Keratinocyte (primary cell): ENCODE results near the gene ITFG1. TPM values are rescaled to one million over a fixed set of nuclear protein-coding genes. Genes with fewer than 3 reads are reported as not detected.

Experiments used
- DNase-seq: peaks from one replicate; pipeline ENCODE4 v3.0.0-alpha.2; 2011; ENCODE audit warnings: low read depth, missing footprints, low spot score
- FAIRE-seq: peaks from 2 replicates; lab custom pipeline; 2011; peaks lifted over from hg19 to GRCh38; lab: Jason Lieb, UNC
- H2AFZ ChIP-seq: 2 replicates; pipeline ENCODE4 v1.6.0; 2012; ENCODE audit warnings: low read length, control low read depth, inconsistent platforms; ENCODE audit not compliant: control insufficient read depth
- H3K27ac ChIP-seq: 2 replicates; pipeline ENCODE4 v1.5.1; 2011; ENCODE audit warnings: low read length; ENCODE audit not compliant: control insufficient read depth, insufficient read depth
- H3K27me3 ChIP-seq: 3 replicates; pipeline ENCODE4 v1.6.0; 2011; ENCODE audit warnings: low read length; ENCODE audit not compliant: control insufficient read depth, insufficient read depth; ENCODE audit errors: extremely low read depth
- H3K36me3 ChIP-seq, 2 experiments: 2 replicates in 1 of 2; 3 replicates in 1 of 2; pipeline ENCODE4 v1.5.1; 2011; ENCODE audit warnings: low read length in 2 of 2, mild to moderate bottlenecking in 1 of 2; ENCODE audit not compliant: control insufficient read depth in 2 of 2, insufficient read depth in 2 of 2; ENCODE audit errors: extremely low read depth in 1 of 2
- H3K4me1 ChIP-seq: 3 replicates; pipeline ENCODE4 v1.5.1; 2011; ENCODE audit warnings: low read length; ENCODE audit not compliant: control insufficient read depth, insufficient read depth; ENCODE audit errors: extremely low read depth
- H3K4me2 ChIP-seq: 3 replicates; pipeline ENCODE4 v1.6.0; 2011; ENCODE audit warnings: low read depth, low read length; ENCODE audit not compliant: control insufficient read depth, insufficient read depth; ENCODE audit errors: extremely low read depth
- H3K4me3 ChIP-seq, 3 experiments: fragments of 200-600 bp in 1 of 3; sonication (generic) in 1 of 3; 2 replicates in 2 of 3; 3 replicates in 1 of 3; pipeline ENCODE4 v1.5.1; 2011 to 2016; ENCODE audit warnings: low read length in 3 of 3, mild to moderate bottlenecking in 3 of 3, control low read depth in 2 of 3, inconsistent platforms in 1 of 3, low read depth in 1 of 3, mixed read lengths in 1 of 3, mixed run types in 1 of 3, moderate library complexity in 1 of 3; ENCODE audit not compliant: control insufficient read depth in 2 of 3, insufficient read depth in 2 of 3; ENCODE audit errors: extremely low read depth in 1 of 3
- H3K79me2 ChIP-seq: 2 replicates; pipeline ENCODE4 v1.6.0; 2012; ENCODE audit warnings: low read length; ENCODE audit not compliant: control insufficient read depth, insufficient read depth
- H3K9ac ChIP-seq: 3 replicates; pipeline ENCODE4 v1.6.0; 2011; ENCODE audit warnings: low read length; ENCODE audit not compliant: control insufficient read depth, insufficient read depth; ENCODE audit errors: extremely low read depth
- H3K9me1 ChIP-seq: 3 replicates; pipeline ENCODE4 v1.6.0; 2011; ENCODE audit warnings: low read length; ENCODE audit not compliant: control insufficient read depth, insufficient read depth; ENCODE audit errors: extremely low read depth
- H3K9me3 ChIP-seq: 2 replicates; pipeline ENCODE4 v1.5.1; 2012; ENCODE audit warnings: low read depth, low read length; ENCODE audit not compliant: control insufficient read depth
- H4K20me1 ChIP-seq: 3 replicates; pipeline ENCODE4 v1.6.0; 2011; ENCODE audit warnings: low read length; ENCODE audit not compliant: control insufficient read depth, insufficient read depth; ENCODE audit errors: extremely low read depth
- CTCF ChIP-seq, 3 experiments: IDR thresholded peaks in 1 of 3; conservative IDR thresholded peaks in 1 of 3; optimal IDR thresholded peaks in 1 of 3; 2 replicates in 2 of 3; 3 replicates in 1 of 3; pipeline versions ENCODE3 to v1.5.1; 2011; ENCODE audit warnings: low read length in 3 of 3, mild to moderate bottlenecking in 3 of 3, moderate library complexity in 2 of 3, control low read depth in 1 of 3, inconsistent platforms in 1 of 3; ENCODE audit not compliant: insufficient read depth in 2 of 3; ENCODE audit errors: extremely low read depth in 1 of 3
- EZH2 ChIP-seq: IDR thresholded peaks from one replicate; pipeline ENCODE4 v1.6.1; 2012; ENCODE audit warnings: inconsistent platforms, mild to moderate bottlenecking, low read length, moderate library complexity
- dilution Hi-C: fragments of 300-500 bp; cut with MboI; formaldehyde crosslinking; loops from one replicate; pipeline ENCODE4 v1.7.0; 2020; ENCODE audit warnings: low sequenced_read_pairs; ENCODE audit not compliant: extremely low pct_ligation_motif_present
- polyA plus RNA-seq, 5 experiments: library from polyadenylated mRNA; depleted of rRNA in 3 of 5; stranded (reverse) in 3 of 5; stranded (forward) in 1 of 5; unstranded in 1 of 5; fragments of >200 nt; gene quantifications; 1 replicate in 1 of 5; 2 replicates in 3 of 5; 3 replicates in 1 of 5; pipeline versions ENCODE4 v1.2.1 to v1.2.3, GENCODE V29; 2011 to 2012; ENCODE audit warnings: missing spikeins in 2 of 5, low read depth in 1 of 5, low replicate concordance in 1 of 5

The ITFG1 gene
- polyA plus RNA-seq, 1 donor (not counting 4 experiments of a cell fraction or from before 2014, with no cell fraction given): 83.8 TPM

DNA sequence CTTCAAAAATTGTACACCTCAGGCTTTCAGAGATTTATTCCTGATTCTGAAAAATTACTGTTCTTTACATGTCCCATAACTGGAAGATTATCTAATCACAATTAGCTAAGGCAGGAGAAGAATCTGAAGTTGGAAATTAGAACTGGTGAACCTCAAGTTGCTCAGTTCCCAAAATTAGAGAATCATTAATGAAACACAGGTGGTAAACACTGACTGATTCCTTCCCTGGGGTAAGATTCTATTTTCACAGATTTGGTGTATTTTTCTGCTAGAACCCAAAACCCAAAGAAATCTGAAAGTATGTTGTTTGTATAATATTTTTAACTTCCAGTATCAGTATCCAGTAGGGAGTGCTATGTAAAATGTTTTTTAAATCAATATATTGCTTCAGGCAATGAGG, 26.0 kb upstream of the ITFG1 start:
- Histone ChIP-seq H4K20me1 (no peaks in the 10 kb centered on the region), H3K36me3 (no peaks in the 10 kb centered on the region), H3K9ac (no peak overlapping the region), H2AFZ (no peak overlapping the region), H3K9me3 (no peaks in the 10 kb centered on the region), H3K79me2 (peaks cover 12% of the 10 kb centered on the region), H3K4me2 (no peak overlapping the region), H3K4me1 (no peaks in the 10 kb centered on the region), H3K4me3 (no peak overlapping the region), H3K27ac (no peak overlapping the region), H3K27me3 (no peaks in the 10 kb centered on the region), H3K9me1 (no peaks in the 10 kb centered on the region)
- no peak for FAIRE-seq
- no peak for TF ChIP-seq EZH2
- TF ChIP-seq CTCF (optimal IDR thresholded peaks at IDR 0.05 in 1 of 3, IDR thresholded peaks at IDR 0.05 in 1 of 3, conservative IDR thresholded peaks at IDR 0.05 in 1 of 3; ENCODE audit: extremely low read depth in 1 of 3, insufficient read depth in 2 of 3, low read length in 3 of 3): no peak
- dilution Hi-C loops: no loop called here
- DNase-seq: no peak

DNA sequence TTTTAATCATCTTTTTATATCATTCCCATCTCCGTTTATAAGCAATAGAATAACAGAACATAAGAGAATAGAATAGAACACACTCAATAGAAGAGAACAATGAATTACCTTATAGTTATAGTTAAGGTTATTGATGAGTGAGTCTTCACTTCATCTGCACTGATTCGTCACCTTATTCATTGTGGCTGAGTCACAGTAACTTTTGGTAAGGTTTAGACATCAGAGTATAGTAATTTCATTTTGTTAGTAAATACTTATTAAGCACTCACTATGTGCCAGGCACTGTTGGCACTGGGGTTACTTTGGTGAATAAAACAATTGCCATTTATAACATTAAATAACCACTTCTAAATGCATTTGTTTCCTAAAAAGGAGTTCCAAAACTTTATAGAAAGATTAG, 22.8 kb upstream of the ITFG1 start:
- no peaks in the 10 kb centered on the region for H4K20me1 ChIP-seq
- dilution Hi-C loops: no loop called here
- no peaks in the 10 kb centered on the region for H3K27me3 ChIP-seq
- FAIRE-seq: no peak
- H3K9me3 ChIP-seq: no peaks in the 10 kb centered on the region
- H2AFZ ChIP-seq: no peak overlapping the region
- no peak overlapping the region for H3K27ac ChIP-seq
- no peak overlapping the region for H3K9ac ChIP-seq
- peaks cover 17% of the 10 kb centered on the region for H3K79me2 ChIP-seq
- H3K4me2 ChIP-seq: no peak overlapping the region
- TF ChIP-seq EZH2 (no peak), CTCF (optimal IDR thresholded peaks at IDR 0.05 in 1 of 3, IDR thresholded peaks at IDR 0.05 in 1 of 3, conservative IDR thresholded peaks at IDR 0.05 in 1 of 3; ENCODE audit: extremely low read depth in 1 of 3, insufficient read depth in 2 of 3, low read length in 3 of 3) (no peak)
- no peak for DNase-seq
- no peaks in the 10 kb centered on the region for H3K36me3 ChIP-seq
- H3K9me1 ChIP-seq: no peaks in the 10 kb centered on the region
- no peak overlapping the region for H3K4me3 ChIP-seq
- no peaks in the 10 kb centered on the region for H3K4me1 ChIP-seq
